GM12872 (cell line): ENCODE measurements around the gene SPDYE16.
"Not testable (repeated sequence)": the region's sequence is repeated elsewhere in the genome, so short reads cannot be mapped to it uniquely, and the experiment has no call there.

Source experiments
- CTCF ChIP-seq: IDR thresholded peaks from 3 replicates; pipeline ENCODE4 v1.5.1; 2011; ENCODE audit warnings: low read depth, mild to moderate bottlenecking, low read length, moderate library complexity; ENCODE audit not compliant: insufficient read depth

SPDYE16 gene

GRCh38 chr7:76543197-76543596, at the start of gene SPDYE16:
Gene SPDYE16, minus strand, starts transcription at chr7:76543297. Its CDS starts 1,838 bp downstream, at chr7:76541459.
- TF ChIP-seq CTCF = not testable (repeated sequence)

GRCh38 chr7:76591602-76592304, 48.7 kb upstream of the SPDYE16 start:
- TF ChIP-seq CTCF = 0 out of 3 replicates have a peak, but pooled peaks have one; percentile 13

- peak; percentile 89 for TF ChIP-seq CTCF
These were observed 27.1 kb downstream of the SPDYE16 start for GRCh38 chr7:76515999-76516443.

GRCh38 chr7:76514926-76515771, 27.9 kb downstream of the SPDYE16 start:
- TF ChIP-seq CTCF = no peak

GRCh38 chr7:76513817-76514799, 29.0 kb downstream of the SPDYE16 start:
- TF ChIP-seq CTCF = no peak

- TF ChIP-seq CTCF = peak; percentile 30; the same call in 1 of the 3 replicates
These were observed 29.9 kb downstream of the SPDYE16 start for GRCh38 chr7:76512941-76513816.
